ENCODE data around the gene MRGPRD.

Gene MRGPRD

DNA sequence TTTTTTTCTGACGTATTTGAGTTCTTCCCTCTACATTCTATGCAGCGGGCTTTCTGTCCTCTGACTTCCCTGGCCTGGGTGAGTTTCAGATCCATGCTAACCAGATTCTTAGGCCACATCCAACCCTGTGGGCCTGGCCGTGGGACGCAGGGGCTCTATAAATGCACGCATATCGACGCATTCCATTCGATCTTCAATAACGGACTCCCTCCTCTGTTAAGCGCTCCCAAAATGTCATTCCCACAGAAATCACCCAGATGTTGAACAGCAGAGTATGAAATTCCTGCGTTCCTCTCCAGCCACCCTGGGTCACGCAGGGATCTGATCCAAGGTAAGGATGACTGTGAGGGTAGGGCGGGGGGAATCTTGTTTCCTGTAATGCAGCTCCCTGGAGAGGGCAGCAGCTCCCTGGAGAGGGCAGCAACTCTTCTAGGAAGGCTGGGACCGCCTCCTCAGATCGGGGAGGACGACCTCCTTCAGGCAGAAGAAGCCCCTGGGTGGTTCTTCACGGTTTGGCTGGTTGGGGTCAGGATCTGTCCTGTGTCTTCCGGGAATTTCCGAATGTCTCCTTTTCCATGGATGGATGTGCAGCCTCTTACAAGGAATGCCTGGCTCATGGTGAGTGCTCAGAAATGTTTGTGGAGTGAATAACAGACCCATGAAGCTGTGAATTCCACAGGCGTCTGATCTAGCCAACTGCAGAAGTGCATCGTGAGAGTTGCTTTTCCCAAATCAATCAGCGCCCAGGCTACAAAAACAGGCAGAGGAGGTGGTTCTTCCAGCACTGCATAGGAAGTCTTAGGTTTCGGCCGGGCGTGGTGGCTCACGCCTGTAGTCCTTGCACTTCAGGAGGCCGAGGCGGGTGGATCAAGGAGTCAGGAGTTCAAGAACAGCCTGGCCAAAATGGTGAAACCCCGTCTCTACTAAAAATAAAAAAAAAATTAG, 12.2 kb downstream of the MRGPRD start:
- no peak for DNase-seq

DNA sequence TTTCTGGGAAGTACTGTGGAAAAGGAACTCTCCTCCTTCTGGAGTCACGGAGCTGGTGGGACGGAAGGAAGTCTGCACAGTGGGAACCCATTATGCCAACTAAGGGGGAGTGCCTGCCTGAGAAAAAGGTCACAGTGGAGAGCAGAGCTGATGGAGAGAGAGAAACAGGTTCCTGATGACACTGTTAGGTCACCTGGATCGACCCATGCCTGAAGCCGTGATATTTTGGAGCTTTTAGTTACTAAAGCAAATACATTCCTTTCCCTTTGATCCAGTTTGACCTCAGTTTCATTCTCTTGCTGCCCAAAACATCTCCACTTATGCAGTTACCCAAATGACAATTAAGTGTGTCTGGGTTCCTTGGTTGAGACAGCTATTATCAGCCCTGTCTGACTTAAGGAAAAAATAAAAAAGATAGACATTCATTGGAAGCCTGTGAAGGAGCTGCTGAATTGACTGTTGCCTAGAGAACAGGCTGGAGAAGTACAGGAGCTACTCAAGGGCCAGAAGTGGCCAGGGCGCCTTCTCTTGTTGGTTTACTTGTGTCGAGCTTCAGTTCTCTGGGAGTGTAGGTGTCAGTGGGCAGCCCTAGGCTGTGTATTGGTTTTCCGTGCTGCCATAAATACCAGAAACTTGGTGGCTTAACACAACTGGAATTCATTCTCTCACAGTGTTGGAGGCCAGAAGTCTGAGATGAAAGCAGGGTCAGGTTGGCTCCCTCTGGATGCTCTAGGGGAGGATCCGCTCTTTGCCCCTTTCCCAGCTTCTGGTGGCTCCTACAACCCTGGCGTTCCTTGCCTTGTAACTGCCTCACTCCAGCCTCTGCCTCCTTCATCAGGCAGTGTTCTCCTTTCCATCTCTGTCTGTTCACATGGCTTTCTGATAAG, 13.6 kb downstream of the MRGPRD start:
- no peak for DNase-seq

DNA sequence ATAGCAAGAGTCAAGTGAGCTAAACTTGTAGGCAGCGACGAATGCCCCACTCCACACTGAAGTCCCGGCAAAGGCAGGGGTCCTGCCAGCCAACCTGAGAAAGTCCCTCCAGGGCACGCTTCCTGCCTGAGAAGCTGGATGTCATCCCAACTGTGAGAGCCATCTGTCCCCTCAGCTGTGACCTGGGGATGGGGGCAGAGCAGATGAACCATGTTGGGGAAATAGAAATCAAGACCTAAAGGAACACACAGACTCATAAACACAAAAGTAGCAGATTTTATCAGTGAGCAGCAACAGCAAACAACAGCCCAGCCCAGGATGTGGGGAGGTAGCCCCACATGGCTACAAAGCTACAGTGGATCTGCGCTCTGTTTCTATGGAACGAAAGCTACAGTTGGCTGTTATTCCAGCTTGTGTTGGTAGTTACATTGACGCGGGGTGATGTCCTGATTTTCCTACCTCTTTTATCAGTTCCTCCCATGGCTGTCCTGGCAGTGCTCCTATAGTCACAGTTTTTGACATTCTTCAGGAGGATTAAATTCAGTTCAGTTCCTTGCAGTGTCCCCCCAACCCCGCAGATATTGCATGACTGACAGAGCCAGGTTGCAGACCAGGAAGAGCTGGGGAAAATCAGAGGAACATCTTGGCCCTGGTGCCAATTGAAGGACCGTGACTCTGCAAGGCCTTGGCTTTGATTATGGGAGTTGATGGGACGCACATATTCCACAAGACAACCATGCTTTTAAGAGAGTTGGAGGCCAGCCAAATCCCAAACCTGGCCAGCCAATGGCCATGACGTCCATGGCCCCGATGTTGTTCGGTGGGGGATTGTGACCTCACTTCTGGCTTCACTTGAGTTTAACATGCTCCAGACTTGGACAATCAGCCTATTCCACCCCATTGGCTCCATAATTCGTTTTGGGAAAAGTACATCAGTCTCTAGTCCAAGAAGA, 14.6 kb downstream of the MRGPRD start:
- no peak for DNase-seq

DNA sequence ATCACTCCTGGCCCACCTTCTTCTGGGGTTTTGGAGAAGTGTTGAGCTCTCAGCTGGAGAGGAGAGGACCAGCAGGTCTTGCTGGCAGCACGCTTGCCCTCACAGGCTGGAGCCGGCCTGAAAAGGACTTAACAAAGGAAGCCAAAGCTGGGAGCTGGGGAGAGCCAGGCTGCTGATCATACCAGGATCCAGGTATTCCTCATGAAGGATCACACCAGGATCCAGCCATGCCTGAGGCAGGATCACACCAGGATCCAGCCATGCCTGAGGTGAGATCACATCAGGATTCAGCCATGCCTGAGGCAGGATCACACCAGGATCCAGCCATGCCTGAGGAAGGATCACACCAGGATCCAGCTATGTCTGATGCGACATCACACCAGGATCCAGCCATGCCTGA, 17.0 kb downstream of the MRGPRD start:
- DNase-seq: no peak

DNA sequence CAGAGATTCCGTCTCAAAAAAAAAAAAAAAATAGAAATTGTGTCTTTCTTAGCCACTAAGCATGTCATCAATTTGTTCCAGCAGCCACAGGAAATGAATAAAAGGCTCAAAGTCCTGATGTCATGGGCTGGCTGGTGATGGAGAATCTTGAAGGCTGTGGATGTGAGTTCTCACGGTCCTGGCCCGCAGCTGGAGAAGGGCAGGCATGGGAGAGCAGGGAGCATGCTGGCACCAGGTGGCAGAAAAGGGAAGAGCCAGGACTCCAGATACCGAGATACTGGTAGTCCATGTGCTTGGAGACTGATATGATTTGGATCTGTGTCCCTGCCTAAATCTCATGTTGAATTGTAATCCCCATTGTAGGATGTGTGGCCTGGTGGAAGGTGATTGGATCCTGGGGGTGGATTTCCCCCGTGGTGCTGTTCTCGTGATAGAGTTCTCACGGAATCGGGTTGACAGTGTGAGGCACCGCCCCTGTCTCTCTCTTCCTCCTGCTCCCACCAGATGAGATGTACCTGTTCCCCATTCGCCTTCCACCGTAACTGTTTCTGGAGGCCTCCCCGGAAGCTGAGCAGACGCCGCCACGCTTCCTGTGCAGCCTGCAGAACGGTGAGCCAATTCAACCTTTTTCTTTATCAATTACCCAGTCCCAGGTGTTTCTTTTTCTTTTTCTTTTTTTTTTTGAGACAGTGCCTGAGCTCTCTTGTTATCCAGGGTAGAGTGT, 18.1 kb downstream of the MRGPRD start:
- DNase-seq: peak in 3 of 5 donors; percentile 18 to 31 (median 30)

DNA sequence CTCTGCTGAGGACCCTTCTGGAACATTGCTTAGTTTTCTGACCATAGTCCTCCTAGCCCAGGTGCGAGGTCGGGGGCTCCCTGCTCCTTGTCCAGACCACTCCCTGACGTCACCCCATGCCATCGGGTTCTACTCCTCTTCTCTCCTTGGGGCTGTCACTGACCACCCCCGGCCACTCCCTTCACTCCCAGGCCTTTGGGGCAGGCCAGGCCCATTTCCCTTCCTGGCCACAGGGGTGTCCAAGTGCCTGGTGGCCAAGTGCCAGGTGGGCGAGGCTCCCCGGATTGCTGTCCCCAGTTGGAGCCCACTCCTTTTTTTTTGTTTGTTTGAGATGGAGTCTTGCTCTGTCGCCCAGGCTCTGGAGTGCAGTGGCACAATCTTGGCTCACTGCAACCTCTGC, 19.5 kb downstream of the MRGPRD start:
- no peak for DNase-seq

DNA sequence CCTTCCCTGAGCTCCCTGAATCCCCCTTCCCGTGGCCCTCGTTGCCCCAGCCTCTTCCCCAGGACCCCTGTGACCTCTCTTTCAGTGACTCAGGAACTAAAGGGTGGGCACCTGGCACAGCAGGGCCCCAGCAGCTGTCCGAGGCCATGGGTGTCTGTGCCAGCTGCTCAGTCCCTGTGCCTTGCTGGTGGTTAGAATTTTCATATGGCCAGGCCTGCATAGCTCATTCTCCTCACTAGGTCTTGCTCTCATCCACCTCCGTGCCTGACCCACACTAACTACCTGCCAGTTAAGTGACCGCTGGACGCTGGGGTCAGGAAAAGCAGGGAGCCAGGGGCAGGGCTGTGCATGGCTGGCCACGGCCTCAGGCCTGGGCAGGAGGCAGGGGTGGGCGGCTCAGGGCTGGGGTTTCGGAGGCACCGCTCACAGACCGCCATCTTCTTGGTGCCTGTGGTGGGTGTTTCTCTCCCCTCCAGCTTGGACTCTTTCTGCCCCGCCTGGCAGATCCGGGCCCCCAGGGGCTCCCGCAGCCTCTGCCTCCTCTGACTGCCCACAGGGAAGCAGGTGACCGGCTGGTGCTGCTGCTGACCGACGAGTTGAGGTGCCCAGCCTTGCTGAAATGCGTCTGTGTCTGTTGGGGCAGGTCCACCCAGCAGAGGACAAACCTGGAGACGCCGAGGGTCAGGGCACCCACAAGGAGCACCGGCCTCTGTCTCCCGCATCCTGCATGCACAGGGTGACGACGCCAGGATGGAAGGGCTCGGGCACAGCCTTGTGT, 20.3 kb downstream of the MRGPRD start:
- no peak for DNase-seq

DNA sequence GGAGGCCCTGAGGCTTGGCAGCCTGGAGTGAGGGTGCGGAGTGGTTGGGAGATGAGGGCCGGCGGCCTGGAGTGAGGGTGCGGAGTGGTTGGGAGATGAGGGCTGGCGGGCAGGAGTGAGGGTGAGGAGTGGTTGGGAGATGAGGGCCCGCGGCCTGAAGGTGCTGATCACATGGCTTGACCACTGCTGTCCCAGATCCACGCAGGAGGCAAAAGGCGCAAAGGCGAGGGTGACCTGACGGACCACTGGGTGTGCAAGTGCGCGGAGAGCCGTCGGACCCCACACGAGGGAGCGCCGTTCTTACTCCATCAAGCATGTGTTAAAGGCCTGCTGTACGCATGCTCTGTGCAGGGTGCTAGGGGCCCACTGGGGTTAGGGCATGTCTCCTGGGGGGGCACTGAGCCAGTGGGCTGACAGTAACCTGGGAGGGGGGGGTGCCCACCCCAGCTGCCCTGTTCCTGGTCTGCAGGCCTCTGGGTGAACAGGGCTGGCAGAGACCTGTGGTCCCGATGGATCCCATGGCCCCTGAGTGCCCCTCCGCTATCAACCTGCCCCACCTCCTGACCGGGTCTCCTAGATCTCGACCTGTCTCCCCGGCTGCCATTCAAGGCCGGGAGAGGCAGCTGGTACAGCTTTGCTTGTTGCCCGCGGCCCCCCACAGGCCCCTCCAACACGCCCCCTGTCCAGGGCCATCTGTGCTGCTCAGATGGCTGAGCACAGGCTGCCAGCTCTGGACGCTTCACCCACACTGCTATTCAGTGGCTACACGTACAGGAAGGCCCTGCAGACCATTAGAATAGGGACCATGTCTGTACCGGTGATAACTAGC, 21.1 kb downstream of the MRGPRD start:
- DNase-seq: no peak

DNA sequence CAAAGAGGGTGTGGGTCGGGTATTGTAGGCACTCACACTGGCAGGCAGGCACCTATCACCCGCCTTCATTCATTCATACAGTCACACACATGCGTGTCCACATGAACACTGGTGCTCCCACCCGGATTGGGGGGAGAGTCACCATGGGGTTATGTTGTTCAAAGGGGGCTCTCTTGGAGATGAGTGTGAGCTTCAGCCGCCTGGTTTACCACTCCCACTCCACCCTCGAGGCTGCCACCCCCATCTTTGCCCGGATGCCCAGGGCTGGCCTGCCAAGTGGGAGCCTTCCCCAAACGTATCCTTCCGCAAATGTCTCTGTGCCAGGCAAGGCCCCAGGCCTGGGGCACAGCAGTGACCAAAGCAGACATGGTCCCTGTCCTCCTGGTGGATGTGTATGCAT, 22.6 kb downstream of the MRGPRD start:
- DNase-seq: no peak

DNA sequence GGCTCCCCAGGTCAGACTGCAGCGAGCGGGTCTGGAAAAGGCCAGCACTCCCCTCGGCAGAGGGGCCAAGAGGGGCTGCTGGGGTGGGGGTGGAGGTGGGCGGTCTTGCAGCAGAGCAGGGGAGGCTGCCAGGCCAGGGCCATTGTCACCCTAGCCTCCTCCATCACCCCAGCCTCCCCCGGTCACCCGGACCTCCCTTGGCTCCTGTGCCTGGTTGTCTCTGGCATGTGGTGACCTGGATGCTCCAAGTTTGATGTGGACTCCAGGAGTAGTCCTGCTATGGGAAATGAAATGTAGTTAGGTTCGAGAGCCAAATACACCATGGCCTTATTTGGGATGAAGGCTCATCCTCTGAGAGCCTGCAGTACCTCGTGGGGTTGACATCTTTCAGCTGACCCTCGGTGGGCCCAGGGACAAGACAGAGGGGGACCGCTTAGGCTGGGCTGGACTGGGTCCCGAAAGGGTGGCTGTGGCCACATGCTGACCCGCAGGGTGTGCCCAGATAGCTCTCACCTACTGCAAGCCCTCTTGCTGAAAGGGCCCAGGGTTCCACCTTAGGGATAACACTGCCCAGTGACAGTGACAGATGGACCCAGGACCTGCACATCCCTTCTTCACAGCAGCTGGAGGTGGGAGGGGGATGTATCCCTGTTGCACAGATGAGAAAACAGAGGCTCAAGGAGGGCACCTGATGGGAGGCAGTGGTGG, 24.1 kb downstream of the MRGPRD start:
- DNase-seq: no peak

DNA sequence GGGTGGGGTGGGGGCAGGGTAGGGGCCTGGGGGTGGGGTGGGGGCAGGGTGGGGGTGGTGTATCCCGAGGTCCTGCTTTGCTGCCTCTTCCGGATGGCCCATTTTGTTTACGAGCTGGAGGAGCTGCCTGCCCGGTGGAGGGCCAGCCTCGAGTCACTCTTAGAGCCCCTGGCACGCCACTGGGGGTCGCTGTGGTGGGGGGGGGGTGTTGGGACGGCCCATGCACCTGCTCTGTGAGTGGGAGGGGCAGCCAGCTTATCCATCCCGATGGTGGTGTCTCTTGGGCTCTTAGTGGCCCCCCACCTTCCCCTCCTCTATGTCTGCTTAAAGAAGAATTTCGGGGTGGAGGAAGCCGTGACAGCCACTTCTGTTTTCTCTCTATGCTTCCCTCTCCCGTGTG, 24.6 kb downstream of the MRGPRD start:
- DNase-seq: peak in 1 of 5 donors; percentile 17

DNA sequence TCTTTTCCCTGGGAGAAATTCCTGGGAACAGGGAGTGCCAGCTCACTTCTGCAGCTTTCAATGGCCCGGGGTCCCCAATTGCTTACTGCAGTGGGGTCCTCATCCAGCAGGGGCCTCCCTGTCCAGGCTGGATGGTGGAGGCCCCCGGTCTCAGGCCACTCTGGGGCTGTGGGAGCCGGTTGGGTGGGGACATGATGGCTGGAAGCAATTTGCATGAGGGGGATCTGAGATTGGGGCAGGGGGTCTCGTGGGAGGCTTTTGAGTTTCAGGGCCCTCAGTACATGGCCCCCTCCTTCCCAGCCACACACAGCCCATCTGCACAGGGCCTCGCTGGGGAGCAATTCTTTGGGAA, 25.2 kb downstream of the MRGPRD start:
- no peak for DNase-seq

DNA sequence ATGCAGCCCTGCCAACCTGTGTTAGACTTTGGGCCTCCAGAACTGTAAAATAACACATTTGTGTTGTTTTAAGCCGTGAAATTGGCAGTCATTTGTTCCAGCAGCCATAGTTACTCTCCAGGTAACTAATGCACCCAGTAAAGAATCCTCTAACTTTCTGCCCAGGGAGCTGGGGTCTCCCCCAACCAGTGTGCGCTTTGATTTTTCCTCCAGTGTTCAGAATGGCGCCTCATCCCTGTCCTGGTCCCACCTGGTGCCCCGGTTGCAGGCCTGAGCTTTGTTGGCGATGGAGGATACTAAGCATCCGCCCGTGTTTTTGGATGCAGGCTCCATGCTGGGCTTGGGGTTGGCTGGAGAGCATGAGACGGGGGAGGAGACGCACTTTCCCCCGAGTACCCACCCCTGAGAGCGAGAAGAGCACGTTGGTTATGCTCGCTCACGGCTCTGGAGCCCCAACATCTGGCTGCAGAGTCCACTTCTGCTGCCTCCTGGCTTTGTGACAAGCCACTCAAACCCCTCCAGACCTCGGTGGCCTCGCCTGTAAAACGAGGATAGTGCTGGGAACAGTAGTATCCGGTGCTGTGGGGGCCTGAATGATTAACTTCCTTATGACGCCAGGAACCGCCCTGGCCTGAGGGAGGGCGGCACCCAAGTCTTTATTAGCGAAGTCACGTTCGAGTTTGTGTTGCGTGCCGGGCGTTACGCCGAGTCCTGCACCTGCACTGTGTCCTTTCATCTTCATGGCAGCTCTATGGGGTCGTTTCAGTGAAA, 25.8 kb downstream of the MRGPRD start:
- no peak for DNase-seq

DNA sequence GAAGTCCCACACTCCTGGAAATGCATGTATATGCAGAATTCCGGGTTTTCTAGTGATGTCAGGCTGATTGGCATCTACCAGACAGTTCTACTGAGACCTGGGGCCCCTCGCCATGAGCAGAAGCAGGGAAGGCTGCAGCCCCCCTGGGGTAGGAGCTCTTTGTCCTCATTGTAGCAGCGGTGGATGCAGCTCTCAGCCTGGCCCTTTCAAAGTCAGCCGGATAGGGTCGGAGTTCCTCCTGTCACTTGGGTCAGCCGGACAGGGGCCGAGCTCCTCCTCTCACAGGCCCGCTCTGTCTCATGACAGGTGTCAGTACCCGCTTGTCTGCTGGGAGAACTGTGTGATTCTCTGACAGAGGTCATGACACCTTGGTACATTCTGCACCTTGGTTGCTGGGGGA, 30.0 kb downstream of the MRGPRD start:
- DNase-seq: no peak

DNA sequence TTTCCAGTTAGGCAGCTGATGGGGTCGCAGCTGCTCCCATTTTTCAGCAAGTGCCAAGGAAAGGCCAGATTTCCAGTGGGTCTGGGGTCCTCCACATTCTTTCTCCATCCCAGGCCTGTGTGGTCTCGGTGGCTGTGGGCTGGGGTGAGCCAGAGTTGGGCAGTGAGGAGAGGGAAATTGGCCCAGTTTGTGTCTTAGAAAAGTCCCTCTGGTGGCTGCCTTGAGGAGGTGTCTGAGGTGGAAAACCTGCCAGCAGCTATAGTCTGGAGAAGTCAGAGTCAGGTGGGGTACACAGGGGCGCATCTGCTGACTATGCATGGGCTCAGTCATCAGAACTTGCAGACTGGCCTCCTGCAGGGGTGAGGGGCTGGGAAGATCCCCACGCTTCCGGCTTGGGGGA, 30.5 kb downstream of the MRGPRD start:
- no peak for DNase-seq

DNA sequence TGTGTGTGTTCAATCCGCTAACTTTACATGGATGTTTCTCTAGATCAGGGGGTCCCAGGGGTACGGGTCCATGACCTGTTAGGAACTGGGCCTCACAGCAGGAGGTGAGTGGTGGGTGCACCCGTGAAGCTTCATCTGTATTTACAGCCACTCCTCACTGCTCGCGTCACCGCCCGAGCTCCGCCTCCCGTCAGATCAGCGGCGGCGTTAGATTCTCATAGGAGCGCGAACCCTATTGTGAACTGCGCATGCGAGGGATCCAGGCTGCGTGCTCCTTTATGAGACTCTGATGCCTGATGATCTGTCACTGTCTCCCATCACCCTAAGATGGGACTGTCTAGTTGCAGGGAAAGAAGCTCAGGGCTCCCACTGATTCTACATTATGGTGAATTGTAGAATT, 31.9 kb downstream of the MRGPRD start:
- no peak for DNase-seq

DNA sequence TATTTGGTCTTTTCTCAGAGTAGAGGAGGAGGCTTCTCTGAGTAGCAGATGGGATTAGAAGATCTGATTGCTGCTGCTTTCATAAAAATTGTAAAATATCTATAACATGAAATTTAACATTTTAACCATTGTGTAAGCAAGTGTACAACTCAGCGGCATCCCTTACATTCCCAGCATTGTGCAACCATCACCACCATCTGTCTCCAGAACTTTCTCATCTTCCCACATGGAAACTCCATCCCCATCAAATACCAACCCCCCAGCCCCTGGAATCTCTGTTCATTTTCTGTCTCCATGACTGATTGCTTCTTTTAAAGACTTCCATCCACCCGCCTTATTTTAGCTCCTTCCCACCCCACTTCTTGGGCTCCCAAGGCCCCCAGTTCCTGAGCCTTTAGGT, 32.3 kb downstream of the MRGPRD start:
- no peak for DNase-seq

DNA sequence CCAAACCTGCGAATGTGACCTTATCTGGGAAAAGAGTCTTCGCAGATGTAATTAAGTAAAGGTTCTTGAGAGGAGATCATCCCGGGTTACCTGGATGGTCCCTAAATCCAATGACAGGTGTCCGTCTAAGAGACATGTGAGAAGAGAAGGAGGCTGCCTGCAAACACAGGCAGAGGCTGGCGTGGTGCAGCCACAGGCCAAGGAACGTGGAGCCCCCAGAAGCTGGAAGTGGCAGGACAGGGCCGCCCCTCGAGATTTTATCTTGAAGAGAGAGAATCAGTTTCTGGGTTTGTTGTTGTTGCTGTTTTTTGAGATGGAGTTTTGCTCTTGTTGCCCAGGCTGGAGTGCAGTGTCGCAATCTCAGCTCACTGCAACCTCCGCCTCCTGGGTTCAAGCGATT, 33.6 kb downstream of the MRGPRD start:
- DNase-seq: no peak

All from T-helper 1 cell (primary cell).